Right cardiac atrium (tissue), 5 donors: ENCODE results near the gene RAB1A. TPM values are rescaled to one million over a fixed set of nuclear protein-coding genes. Genes with fewer than 3 reads are reported as not detected.
A peak's percentile ranks its signal among the peaks of the same experiment; 100 is the strongest.
"Not testable (repeated sequence)": the region's sequence is repeated elsewhere in the genome, so short reads cannot be mapped to it uniquely, and the experiment has no call there.

Experiments
- ATAC-seq, 2 donors: fragments of 200-7000 bp; cut with Tn5 transposase; one replicate each; pipeline versions ENCODE4 v1.8.0 to v1.9.1; 2020; ENCODE audit warnings: moderate library complexity in 2 of 2, mild to moderate bottlenecking in 1 of 2
- DNase-seq, 3 donors: peaks; one replicate each; pipeline ENCODE4 v3.0.0-alpha.2; 2020
- H3K27ac ChIP-seq: one replicate; pipeline ENCODE4 v1.5.1; 2013; ENCODE audit warnings: mild to moderate bottlenecking, low read length, control low read depth, moderate library complexity
- H3K27me3 ChIP-seq: one replicate; pipeline ENCODE4 v1.6.1; 2013; ENCODE audit not compliant: control insufficient read depth, insufficient read depth
- H3K4me1 ChIP-seq: one replicate; pipeline ENCODE4 v1.6.1; 2013; ENCODE audit warnings: low read length; ENCODE audit not compliant: control insufficient read depth, insufficient read depth
- H3K4me3 ChIP-seq: one replicate; pipeline ENCODE4 v1.5.1; 2013; ENCODE audit warnings: low read length, control low read depth
- H3K9me3 ChIP-seq: one replicate; pipeline ENCODE4 v1.6.1; 2013; ENCODE audit warnings: low read length; ENCODE audit not compliant: control insufficient read depth
- WGBS: extraction: QIAGEN DNeasy Blood & Tissue Kit; methylation state at CpG from one replicate; pipeline ENCODE4 v1.1.7; 2013; 5-methylcytosine and 5-hydroxymethylcytosine counted together
- intact Hi-C, 4 donors: fragments of 100-400 bp; cut with DNase I; formaldehyde crosslinking; loops; one replicate each; pipeline versions ENCODE4 v1.11.0 to v1.14.0; 2022 to 2023
- polyA plus RNA-seq: library from polyadenylated mRNA; stranded (reverse); fragments of 200-250 nt; gene quantifications from one replicate; pipeline ENCODE4 v1.2.3, GENCODE V29; 2013
- total RNA-seq, 4 donors: library from RNA; stranded (reverse); fragmentation: NEBNext Ultra II Directional; extraction: Animal tissue kit (Norgen Biotek cat#: 25700); gene quantifications; one replicate each; pipeline ENCODE4 v1.2.1, GENCODE V29; 2021
- donor health status: healthy with polysubstance abuse.
- donor health status: DM: no; HTN: yes; CAD: no.
- donor health status: DM: no; HTN: no; CAD: no.
- donor health status: DM: no; HTN: yes; CAD: no; lungs with severe emphysema.
- donor health status: DM: yes; HTN: yes; CAD: no.

Gene RAB1A
- total and polyA plus RNA-seq, 5 donors: 118 to 157 (median 137) TPM

DNA sequence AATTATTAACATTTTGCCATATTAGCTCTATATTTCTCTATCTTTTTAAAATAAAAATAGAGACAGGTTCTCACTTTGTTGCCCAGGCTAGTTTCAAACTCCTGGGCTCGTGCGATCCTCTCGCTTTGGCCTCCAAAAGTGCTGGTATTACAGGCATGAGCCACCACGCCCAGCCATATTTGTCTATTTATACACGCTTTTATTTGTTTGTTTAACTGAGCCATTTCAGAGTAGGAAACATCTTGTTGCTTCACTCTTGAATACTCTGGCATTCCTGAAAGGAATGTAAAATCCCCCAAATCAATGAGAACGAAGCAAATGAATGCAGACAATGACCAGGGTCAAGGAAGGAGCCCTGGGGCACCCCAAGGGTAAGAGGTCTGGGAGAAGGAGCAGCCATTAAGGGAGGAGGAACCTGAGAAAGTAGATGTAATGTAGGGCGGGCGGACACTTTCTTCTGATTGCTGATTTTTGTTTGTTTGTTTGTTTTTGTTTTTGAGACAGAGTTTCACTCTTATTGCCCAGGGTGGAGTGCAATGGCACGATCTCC, 31.7 kb upstream of the RAB1A start:
- ATAC-seq (no peak), DNase-seq (no peak)
- Histone ChIP-seq H3K9me3 (no peaks in the 10 kb centered on the region), H3K27ac (no peak overlapping the region), H3K27me3 (no peaks in the 10 kb centered on the region), H3K4me3 (no peak overlapping the region), H3K4me1 (peaks cover 5% of the 10 kb centered on the region)
- intact Hi-C loops: loop anchor here in 1 of 4 donors (10.0 kb wide), 1 partner anchor 97 kb away; no protein-coding TSS in a partner anchor
- WGBS: 93% methylated on average over 9 of the region's 9 CpGs

DNA sequence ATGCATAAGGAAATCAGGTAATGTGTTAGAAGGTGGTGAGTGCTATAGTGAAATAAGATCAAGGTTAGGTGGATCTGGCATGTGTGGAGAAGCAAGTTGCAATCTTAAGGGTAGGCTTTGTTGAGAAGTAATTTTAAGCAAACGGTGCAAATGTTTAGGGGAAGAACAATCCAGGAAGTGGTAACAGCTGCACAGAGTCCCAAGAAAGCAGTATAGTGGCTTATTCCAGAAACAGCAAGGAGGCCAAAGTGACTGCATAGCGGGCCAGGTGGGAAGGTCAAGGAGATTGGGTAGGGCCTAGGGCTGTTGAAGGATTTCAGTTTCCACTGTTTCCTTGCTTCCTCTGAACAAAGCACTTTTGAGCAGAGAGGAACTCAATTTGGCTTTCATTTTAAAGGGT, 30.0 kb upstream of the RAB1A start:
- 66% methylated on average over 2 of the region's 2 CpGs for WGBS
- peaks cover 5% of the 10 kb centered on the region for H3K4me1 ChIP-seq
- no peak for ATAC-seq
- no peak overlapping the region for H3K4me3 ChIP-seq
- intact Hi-C loops: loop anchor here in 1 of 4 donors (10.0 kb wide), 1 partner anchor 95 kb away; no protein-coding TSS in a partner anchor
- H3K9me3 ChIP-seq: no peaks in the 10 kb centered on the region
- no peak overlapping the region for H3K27ac ChIP-seq
- no peak for DNase-seq
- H3K27me3 ChIP-seq: no peaks in the 10 kb centered on the region

DNA sequence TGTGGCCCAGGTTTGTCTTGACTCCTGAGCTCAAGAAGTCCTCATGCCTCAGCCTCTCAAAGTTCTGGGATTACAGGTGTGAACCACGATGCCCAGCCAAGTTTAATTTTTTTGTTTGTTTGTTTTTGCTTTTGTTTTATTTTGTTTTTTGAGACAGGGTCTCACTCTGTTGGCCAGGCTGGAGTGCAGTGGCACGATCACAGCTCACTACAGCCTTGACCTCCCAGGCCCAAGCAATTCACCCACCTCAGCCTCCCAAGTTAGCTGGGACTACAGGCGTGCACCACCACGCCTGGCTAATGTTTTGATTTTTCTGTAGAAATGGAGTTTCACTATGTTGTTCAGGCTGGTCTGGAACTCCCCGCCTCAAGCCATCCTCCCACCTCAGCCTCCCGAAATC, 29.4 kb upstream of the RAB1A start:
- WGBS: 95% methylated on average over 6 of the region's 6 CpGs
- ATAC-seq (no peak), DNase-seq (no peak)
- no peak overlapping the region for H3K4me3 ChIP-seq
- no peaks in the 10 kb centered on the region for H3K27me3 ChIP-seq
- H3K4me1 ChIP-seq: peaks cover 2% of the 10 kb centered on the region
- H3K9me3 ChIP-seq: no peaks in the 10 kb centered on the region
- H3K27ac ChIP-seq: no peak overlapping the region
- intact Hi-C loops: no loop called here

DNA sequence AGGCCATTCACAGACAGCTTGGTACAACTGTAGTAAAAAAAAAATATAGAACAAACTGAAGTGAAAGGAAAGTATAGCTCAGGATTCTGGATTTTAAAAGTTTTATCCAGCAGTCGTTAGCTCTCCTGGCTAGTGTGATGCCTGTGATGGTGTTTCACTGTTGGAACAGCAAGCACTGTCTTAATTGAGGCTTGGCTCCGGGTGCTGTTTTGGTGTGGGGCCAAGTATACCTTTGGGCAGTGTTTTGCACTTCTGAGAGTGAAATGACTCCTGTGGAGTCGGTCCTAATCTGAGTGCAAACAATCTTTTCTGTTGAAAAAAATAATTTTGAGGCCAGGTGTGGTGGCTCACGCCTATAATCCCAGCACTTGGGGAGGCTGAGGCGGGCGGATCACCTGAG, 28.7 kb upstream of the RAB1A start:
- H3K27ac ChIP-seq: no peak overlapping the region
- DNase-seq (no peak), ATAC-seq (no peak)
- H3K27me3 ChIP-seq: no peaks in the 10 kb centered on the region
- intact Hi-C loops: no loop called here
- WGBS: 78% methylated on average over 6 of the region's 6 CpGs
- H3K4me3 ChIP-seq: no peak overlapping the region
- no peaks in the 10 kb centered on the region for H3K9me3 ChIP-seq
- peaks cover 2% of the 10 kb centered on the region for H3K4me1 ChIP-seq

- H3K4me1 ChIP-seq, H3K27me3 ChIP-seq, H3K27ac ChIP-seq, ATAC-seq, DNase-seq, intact Hi-C loops, H3K9me3 ChIP-seq, H3K4me3 ChIP-seq: not testable (repeated sequence)
- WGBS: 63% methylated on average over 6 of the region's 6 CpGs
Observed at GRCh38 chr2:65157856-65158255, 27.9 kb upstream of the RAB1A start.

- Histone ChIP-seq H3K9me3 (no peaks in the 10 kb centered on the region), H3K27me3 (no peaks in the 10 kb centered on the region), H3K4me1 (no peaks in the 10 kb centered on the region), H3K4me3 (no peak overlapping the region), H3K27ac (no peak overlapping the region)
- WGBS: 80% methylated on average over 1 of the region's 1 CpG
- ATAC-seq (no peak), DNase-seq (no peak)
- intact Hi-C loops: no loop called here
Observed at GRCh38 chr2:65156041-65156440, 26.1 kb upstream of the RAB1A start.

DNA sequence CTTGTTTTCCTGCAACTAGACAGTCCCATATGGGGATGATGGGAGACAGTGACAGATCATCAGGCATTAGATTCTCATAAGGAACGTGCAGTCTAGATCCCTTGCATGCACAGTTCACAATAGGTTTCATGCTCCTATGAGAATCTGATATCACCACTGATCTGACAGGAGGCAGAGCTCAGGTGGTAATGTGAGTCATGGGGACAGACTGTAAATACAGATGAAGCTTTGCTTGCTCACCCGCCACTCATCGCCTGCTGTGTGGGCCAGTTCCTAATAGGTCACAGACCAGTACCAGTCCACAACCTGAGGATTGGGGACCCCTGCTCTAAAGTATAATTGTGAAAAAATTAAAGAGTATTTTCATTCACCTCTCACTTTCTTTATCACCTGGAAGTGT, 23.6 kb upstream of the RAB1A start:
- Histone ChIP-seq H3K9me3 (no peaks in the 10 kb centered on the region), H3K27me3 (no peaks in the 10 kb centered on the region), H3K4me3 (no peak overlapping the region), H3K27ac (no peak overlapping the region), H3K4me1 (no peaks in the 10 kb centered on the region)
- no peak for ATAC-seq
- intact Hi-C loops: no loop called here
- no peak for DNase-seq
- 93% methylated on average over 3 of the region's 3 CpGs for WGBS

GRCh38 chr2:65146078-65146477, 16.2 kb upstream of the RAB1A start:
- H3K27ac ChIP-seq: no peak overlapping the region
- H3K27me3 ChIP-seq: no peaks in the 10 kb centered on the region
- WGBS: 74% methylated on average over 3 of the region's 3 CpGs
- ATAC-seq (no peak), DNase-seq (no peak)
- no peaks in the 10 kb centered on the region for H3K4me1 ChIP-seq
- H3K9me3 ChIP-seq: no peaks in the 10 kb centered on the region
- no peak overlapping the region for H3K4me3 ChIP-seq
- intact Hi-C loops: no loop called here

DNA sequence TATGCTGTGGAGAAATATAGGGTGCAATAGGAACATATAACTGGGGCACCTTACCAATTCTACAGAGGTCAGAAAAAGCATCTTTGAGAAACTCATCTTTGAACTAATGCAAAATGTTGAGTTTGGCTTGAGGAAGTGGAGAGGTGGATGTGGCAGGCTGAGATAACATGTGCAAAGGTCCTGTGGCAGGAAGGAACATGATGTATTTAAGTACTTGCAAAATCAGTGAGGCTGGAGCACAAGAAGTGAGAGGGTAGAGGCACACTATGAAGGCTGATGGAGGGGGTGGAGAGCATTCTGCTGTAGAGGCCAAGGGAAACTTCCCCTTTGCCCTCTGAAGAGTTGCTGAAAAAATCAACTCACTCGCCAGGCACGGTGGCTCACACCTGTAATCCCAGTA, 14.7 kb upstream of the RAB1A start:
- Histone ChIP-seq H3K27me3 (no peaks in the 10 kb centered on the region), H3K4me1 (no peaks in the 10 kb centered on the region), H3K27ac (no peak overlapping the region), H3K9me3 (no peaks in the 10 kb centered on the region), H3K4me3 (no peak overlapping the region)
- intact Hi-C loops: no loop called here
- DNase-seq (no peak), ATAC-seq (no peak)
- 44% methylated on average over 2 of the region's 2 CpGs for WGBS

GRCh38 chr2:65142515-65142914, 12.6 kb upstream of the RAB1A start:
- DNase-seq (no peak), ATAC-seq (peak in 1 of 2 donors; percentile 34)
- intact Hi-C loops: no loop called here
- H3K27me3 ChIP-seq: no peaks in the 10 kb centered on the region
- H3K9me3 ChIP-seq: no peaks in the 10 kb centered on the region
- H3K27ac ChIP-seq: no peak overlapping the region
- no peak overlapping the region for H3K4me3 ChIP-seq
- H3K4me1 ChIP-seq: no peaks in the 10 kb centered on the region

DNA sequence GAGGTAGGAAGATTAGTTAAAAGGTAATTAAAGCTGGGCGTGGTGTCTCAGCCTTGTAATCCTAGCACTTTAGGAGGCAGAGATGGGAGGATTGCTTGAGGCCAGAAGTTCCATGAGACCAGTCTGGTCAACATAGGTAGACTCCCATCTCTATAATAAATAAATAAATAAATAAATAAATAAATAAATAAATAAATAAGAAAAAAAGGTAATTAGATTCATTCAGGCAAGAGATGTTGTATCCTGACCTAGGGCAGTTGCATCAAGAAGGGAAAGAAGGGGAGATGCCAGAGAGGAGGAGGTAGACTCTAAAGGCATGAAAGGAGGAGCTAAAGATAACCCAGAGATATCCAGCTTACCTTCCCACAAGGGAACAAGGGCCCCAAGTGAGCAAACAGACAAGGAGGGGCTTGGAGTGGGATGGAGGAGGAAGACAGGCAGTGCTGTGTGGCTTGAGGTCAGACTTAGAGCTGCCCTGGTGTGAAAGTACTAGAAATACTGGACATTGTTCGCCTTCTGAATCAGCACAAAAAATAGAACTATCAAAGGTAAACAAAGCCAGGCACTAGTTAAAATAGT, 7.4 kb upstream of the RAB1A start:
- WGBS: 98% methylated on average over 2 of the region's 2 CpGs
- Histone ChIP-seq H3K27me3 (no peaks in the 10 kb centered on the region), H3K9me3 (no peaks in the 10 kb centered on the region), H3K27ac (no peak overlapping the region), H3K4me3 (no peak overlapping the region), H3K4me1 (no peaks in the 10 kb centered on the region)
- intact Hi-C loops: no loop called here
- ATAC-seq: no peak
- DNase-seq: no peak

DNA sequence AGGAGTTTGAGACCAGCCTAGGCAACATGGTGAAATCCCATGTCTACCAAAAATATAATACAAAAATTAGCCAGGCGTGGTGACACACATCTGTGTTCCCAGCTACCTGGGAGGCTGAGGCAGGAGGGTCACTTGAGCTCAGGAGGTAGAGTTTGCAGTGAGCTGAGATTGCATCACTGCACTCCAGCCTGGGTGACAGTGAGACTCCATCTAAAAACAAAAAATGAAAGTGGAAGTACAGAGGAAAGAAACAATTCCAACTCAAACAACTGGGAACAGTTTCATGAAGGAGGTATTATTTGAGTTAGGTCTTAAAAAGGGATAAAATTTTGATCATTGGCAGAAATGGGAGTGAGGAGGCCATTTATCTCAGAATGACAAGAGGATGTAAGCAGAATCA, 6.3 kb upstream of the RAB1A start:
- 93% methylated on average over 1 of the region's 1 CpG for WGBS
- intact Hi-C loops: no loop called here

More for the DNA sequence above, 6.3 kb upstream of the RAB1A start:
- Histone ChIP-seq H3K4me1 (no peaks in the 10 kb centered on the region), H3K27me3 (no peaks in the 10 kb centered on the region), H3K9me3 (no peaks in the 10 kb centered on the region), H3K27ac (no peak overlapping the region), H3K4me3 (no peak overlapping the region)
- DNase-seq (no peak), ATAC-seq (no peak)
